ENCODE measurements around the gene SLC39A13.
A peak's percentile ranks its signal among the peaks of the same experiment; 100 is the strongest.

SLC39A13 gene

DNA sequence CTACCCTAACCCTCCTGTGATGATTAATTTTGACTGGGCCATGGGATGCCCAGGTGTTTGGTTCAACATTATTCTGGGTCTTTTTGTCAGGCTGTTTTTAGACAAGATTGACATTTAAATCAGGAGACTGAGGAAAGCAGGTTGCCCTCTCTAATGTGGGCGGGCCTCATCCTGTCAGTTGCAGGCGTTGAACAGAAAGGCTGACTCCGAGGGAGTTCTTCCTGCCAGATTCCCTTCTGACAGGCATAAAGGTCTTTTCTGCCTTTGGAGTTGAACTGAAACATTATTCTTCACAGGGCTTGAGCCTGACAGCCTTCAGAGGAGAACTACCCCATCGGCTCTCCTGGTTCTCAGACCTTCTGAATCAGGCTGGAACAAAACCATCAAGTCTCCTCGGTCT lies 22.1 kb downstream of the SLC39A13 start:
- DNase-seq (ENCODE audit: low spot score), result no peak

DNA sequence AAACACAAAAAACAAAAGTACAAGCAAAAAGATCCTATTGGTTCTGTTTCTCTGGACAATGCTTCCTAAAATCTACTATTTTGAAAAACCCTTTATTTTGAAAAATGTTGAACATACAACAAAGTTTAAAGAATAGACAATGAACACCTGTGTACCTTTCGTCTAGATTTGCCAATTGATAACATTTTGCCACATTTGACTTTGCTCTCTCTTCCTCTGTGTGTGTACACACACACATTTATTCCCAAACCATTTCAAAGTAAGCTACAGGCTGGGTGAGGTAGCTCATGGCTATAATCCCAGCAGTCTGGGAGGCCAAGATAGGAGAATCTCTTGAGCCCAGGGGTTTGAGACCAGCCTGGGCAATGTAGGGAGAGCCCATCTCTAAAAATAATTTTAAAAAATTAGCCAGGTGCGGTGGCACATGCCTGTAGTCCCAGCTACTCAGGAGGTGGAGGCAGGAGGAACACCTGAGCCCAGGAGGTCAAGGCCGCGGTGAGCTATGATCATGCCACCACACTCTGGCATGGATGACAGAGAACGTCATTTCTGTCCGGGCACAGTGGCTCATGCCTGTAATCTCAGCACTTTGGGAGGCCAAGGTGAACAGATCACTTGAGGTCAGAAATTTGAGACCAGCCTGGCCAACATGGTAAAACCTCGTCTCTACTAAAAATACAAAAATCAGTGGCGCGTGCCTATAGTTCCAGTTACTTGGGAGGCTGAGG lies 23.1 kb downstream of the SLC39A13 start:
- DNase-seq (ENCODE audit: low spot score), result no peak

DNA sequence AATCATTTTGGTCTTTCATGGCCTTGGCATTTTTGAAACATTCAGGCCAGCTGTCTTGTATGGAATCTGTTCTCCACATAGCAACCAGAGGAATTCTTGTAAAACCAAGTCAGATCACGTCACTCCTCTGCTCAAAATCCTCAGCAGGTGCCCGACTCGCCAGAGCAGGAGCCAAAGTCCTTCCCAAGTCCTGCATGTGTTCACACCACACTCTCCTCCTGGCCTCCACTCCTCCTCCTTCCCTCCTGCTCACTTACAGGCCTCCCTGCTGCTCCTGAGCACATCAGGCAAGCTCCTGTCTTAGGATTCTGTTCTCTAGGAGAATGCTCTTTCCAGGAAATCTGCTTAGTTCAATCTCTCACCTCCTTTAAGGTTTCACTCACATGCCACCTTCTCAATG lies 24.8 kb downstream of the SLC39A13 start:
- no peak for DNase-seq (ENCODE audit: low spot score)

DNA sequence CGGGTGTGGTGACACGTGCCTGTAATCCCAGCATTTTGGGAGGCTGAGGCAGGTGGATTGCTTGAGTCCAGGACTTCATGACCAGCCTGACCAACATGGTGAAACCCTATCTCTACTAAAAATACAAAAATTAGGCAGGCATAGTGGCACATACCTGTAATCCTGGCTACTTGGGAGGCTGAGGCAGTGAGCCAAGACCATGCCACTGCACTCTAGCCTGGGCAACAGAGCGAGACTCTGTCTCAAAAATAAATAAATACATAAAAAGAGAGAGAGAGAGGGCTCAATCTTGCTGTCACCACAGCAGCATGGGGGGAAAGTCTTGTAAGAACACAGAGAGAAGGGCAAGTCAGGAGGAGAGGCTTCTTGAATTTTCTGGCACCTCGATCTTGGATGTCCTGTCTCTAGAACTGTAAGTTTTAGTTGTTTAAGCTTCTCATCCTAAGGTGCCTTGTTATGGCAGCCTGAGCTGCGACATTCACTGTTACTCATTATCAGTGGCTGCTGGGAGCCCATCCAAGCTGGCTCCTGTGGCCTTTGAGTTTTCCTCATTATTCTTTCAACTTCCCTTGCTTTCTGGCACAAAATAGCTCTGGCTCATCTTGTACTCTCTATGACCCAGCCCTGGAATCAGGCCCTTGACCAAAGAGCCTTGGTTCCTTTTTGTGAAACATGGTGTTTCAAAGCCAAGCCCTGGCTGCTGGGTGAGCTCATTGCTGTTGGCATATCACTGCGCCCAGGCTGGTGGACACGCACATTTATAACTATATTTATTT lies 25.8 kb downstream of the SLC39A13 start:
- DNase-seq (ENCODE audit: low spot score), result peak; percentile 27

DNA sequence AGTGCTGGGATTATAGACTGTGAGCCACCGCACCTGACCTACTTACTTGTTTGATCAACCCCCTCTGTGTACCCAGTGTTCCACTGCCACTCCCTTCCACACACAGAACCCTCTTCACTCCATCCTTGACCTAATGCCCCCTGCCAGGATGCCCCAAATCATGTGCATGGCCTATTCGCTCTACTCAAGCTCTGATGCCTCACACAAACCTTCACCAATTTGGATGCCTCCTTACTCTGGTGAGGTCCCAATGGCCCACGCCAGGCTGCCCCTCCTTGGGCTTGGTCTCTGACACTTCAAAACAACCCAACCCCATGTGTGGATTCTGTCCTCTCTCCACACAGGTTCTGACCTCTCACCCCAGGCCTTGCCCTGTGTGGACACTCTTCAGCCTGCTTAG lies 27.3 kb downstream of the SLC39A13 start:
- DNase-seq (ENCODE audit: low spot score), result no peak

DNA sequence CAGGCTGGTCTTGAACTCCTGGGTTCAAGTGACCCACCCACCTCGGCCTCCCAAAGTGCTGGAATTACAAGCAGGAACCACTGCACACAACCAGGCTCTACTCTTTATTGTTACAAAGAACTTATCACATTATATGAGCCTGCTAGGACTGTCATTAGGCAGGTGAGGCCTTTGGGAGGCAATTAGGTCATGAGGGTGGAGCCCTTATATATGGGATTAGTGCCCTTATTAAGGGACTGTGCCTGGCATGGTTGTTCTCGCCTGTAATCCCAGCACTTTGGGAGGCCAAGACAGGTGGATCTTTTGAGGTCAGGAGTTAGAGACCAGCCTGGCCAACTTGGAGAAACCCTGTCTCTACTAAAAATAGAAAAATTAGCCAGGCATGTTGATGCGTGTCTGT lies 28.3 kb downstream of the SLC39A13 start:
- no peak for DNase-seq (ENCODE audit: low spot score)

DNA sequence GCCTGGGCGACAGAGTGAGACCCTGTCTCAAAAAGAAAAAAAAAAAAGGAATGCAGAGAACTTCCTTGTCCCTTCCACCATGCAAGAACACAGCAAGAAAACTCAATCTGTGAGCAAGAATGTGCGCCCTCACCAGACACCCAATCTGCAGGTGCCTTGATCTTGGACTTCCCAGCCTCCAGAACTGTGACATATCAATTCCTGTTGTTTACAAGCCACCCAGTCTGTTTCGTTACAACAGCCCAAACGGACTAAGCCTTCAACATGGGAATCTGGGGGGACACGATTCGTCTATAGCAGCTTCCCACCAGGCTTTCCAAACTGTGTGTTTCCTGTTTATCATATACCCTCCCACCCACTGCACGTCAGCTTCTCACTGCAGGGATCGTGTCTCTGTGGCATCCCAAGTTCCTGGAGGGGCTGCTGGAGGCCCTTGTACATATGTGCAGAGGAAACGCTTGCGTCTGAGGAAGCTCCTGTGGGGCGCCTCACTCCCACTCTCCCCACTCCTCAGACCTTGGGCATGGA lies 28.9 kb downstream of the SLC39A13 start:
- no peak for DNase-seq (ENCODE audit: low spot score)

DNA sequence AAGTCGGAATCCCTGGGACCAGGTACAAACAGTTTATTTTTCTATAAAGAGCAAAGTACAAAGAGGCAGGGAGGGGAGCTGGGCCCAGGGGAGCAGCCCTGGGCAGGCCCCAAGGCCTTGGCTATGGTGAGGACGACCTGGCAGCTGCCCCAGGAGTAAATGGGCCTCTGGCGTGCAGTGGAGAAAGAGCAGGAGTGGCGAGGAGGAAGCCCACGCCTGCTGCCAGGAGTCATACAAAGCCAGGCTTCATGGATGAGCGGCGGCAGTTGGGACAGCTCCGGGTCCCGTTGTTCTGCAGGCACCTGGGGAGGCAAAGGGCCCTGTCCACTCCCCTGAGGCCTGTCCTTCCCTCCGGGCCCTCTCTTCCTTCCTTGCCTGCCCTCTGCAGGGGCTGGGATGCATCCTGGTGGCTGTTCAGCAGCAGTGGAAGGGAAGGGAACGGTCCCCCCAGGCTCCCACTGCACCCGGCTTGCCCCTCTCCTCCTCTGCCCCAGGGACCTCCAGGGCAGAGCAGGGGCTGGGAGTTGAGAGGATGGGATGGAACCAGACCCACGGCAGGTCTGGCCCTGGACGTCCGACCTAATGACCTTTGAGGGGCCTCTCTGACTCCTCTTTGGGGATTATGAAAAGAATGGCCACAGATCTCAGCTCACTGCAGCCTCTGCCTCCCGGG lies 29.5 kb downstream of the SLC39A13 start:
- no peak for DNase-seq (ENCODE audit: low spot score)

DNA sequence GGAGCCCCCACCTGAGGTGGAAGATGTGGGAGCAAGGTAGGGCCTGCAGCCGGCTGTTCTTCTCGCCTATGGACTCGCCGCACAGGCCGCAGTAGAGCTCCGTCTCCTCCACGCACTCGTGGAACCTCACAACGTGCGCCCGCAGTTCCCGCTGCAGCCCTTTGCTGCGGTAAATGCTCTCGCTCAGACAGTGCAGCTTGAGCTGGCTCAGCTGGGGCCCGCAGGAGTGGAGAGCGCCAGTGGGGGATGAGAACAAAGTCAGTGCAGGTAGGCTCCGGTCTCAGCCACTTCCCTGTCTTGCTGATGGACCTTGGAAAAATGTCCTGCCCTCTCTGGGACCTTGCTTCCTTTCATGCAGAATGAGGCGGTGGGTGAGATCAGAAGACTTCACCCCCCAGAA lies 30.3 kb downstream of the SLC39A13 start:
- DNase-seq (ENCODE audit: low spot score), result no peak

DNA sequence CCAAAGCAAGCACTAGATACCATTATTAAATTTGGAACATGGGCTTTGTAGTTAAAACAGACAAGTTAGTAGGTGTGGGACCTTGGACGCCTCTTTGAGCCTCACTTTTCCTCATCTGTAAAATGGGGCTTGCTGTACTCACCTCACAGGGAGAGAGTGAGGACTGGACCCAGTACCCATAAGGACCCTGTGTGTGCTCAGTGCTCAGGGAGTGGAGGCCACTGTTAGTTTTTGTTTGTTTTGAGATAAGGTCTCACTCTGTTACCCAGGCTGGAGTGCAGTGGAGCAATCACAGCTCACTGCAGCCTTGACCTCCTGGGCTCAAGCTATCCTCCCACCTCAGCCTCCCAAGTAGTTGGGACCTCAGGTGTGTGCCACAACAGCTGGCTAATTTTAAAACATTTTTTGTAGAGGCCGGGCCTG lies 31.7 kb downstream of the SLC39A13 start:
- DNase-seq (ENCODE audit: low spot score), result no peak

DNA sequence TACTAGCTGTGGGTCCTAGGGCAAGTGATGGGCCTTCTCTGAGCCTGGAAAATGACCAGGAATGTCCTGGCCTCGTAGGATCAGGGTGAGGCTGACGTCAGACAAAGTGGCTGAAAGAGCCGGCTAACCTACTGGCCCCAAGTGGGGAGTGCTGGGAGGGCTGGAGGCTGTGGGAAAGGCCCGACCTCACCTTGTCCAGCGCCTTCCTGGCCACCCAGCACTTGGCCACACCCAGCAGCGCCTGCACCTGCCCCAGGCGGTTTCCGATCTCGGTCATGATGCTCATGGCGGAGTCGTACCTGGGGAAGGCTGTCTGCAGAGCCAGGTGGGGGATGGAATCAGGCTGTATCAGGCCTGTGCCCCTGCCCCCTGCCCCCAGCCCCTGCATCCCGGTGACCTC lies 33.0 kb downstream of the SLC39A13 start:
- no peak for DNase-seq (ENCODE audit: low spot score)

DNA sequence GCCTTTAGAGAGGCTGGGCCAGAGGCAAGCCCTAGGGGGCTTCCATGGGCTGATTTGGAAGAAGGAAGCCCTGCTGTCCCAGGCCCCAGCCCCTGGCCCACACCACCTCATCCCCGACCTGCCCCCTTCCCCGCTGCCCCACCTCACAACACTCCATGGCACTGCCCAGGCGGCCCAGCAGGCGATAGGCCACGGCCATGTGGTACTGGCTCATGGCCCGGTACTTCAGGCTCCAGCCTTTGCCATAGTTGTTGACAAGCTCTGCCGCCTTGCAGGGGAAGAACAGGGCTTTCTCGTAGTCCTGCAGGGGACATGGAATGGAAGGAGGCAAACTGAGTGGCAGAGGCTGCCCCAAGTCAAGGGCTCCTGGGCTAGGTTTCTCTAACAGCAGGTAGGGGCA lies 34.1 kb downstream of the SLC39A13 start:
- no peak for DNase-seq (ENCODE audit: low spot score)

DNA sequence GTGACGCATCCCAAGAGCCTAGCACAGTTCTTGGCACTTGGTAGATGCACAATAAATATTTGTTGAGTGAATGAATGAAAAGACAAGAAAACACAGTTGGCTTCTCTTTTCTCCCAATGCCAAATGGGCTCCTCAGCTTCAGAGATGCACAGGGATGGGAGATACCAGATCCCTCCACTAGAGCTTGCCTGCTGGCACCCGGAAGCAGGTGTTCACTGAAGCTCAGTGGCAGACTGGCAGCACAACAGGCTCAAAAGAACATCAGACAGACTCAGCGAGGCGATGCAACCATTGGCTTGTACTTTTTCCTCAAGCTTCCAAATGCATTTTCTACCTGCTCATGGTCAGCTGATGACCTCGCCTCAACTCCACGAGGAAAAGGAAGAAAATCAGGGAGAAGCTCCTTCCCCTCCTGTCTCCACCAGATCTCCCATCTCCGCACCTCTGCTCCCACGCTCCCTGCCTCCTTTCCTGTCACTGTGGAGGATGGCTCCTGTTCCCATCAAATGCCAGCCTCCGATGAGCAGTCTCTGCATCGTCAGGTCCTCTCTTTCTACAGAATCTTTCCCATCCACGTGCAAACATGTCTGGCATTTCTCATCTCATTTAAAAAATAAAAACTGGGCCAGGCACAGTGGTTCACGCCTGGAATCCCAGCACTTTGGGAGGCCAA lies 34.8 kb downstream of the SLC39A13 start:
- no peak for DNase-seq (ENCODE audit: low spot score)

DNA sequence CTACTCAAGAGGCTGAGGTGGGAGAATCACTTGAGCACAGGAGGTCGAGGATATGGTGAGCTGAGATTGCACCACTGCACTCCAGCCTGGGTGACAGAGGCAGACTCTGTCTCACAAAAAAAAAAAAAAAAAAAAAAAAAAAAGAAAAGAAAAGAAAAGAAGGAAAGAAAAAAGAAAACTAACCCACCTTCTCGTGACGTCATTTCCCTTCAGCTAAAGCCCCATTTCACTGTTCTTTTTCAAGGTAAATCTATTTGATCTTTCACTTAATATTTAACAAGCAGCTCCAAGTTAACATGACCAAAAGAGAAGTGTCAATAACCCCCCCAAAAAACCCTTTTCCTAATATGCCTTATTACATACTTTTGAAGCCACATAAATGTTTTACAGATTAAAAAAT lies 35.4 kb downstream of the SLC39A13 start:
- no peak for DNase-seq (ENCODE audit: low spot score)

DNA sequence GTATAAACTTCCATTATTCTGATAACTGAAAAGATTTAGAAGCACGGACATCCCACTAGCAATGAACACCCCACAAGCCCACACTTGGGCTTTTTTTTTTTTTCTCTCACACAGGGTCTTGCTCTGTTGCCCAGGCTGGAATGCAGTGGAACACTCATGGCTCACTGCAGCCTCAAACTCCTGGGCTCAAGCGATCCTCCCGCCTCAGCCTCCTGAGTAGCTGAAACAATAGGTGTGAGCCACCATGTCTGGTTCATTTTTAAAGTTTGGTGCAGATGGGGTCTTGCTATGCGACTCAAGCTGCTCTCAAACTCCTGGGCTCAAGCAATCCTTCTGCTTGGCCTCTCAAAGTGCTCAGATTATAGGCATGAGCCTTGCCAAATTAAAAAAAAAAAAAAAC lies 37.5 kb downstream of the SLC39A13 start:
- DNase-seq (ENCODE audit: low spot score), result no peak

DNA sequence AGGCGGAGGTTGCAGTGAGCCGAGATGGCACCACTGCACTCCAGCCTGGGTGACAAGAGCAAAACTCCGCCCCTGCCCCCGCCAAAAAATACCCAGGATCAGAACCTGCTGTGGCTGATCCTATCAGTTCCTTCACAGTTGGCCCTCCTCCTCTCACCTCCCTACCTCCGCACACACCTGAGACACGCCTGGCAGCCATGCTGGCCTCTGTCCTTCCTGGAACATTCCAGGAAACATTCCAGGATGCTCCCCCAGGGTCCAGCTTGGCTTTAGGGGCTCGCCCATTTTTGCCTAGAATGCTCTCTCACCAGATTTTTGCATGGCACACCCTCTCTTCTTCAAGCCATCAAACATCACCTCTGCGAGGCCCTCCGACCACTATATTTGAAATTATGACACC lies 38.4 kb downstream of the SLC39A13 start:
- no peak for DNase-seq (ENCODE audit: low spot score)

DNA sequence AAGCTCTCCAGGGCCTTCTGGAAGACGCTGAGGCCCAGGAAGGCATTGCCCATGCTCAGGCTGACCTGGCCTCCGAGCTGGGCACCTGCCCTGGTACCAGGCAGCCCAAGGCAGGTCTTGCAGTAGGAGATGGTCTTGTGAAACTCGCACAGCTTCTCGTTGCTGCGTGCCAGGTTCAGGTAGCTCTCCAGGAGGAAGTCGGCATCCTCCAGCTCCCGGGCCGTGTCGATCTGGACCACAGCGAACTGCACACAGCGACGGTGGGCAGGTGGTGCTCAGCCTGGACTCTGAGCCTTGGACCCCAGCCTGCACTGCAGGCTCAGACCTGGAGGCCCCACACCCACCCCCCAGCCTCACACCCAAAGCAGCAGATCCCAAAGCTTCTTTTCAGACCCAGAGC lies 39.5 kb downstream of the SLC39A13 start:
- DNase-seq (ENCODE audit: low spot score), result no peak

DNA sequence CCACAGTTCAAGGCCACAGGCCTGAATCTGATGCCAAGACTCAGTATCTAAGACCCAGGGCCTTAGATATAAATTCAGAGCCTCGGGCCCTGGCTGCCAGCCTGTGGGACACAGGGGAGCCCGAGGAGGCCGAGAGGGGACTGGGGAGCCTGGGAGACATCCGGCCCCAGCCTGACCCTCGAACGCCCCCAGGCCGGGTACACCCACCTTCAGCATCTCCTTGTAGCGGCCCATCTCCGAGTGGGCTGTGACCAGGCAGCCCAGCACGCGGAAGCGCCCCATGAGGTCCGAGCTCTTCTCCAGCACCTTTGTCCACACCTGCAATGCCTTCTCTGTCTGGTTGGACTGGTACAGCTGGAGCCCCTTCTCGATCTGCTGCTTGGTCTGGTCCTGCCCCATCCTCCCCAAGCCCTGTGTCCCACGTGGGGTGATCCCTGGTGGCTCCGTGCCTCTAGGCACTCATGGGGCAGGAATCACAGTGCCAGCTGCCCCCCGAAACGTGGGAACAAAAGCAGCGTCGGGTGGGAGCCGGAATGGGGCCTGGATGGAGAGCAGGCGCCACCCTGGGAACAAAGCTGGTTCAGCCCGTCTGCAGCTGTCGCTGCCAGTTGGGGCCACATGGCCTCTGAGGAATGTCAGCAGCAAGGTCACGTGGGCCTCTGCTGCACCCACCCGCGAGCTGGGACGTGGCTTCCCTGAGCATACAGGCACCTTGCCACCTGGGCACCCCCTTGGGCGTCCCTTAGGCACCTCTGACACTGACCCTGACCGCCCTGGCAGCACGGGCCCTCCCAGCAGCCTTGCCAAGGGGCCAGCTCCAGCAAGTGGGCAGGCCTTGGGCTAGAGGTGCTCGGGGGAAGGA lies 40.4 kb downstream of the SLC39A13 start, which contains the start of gene RAPSN:
Gene RAPSN, minus strand, starts transcription at position 571 of the 862 bp plus-strand sequence. Its CDS starts 172 bp downstream, at position 399.
- no peak for DNase-seq (ENCODE audit: low spot score)

DNA sequence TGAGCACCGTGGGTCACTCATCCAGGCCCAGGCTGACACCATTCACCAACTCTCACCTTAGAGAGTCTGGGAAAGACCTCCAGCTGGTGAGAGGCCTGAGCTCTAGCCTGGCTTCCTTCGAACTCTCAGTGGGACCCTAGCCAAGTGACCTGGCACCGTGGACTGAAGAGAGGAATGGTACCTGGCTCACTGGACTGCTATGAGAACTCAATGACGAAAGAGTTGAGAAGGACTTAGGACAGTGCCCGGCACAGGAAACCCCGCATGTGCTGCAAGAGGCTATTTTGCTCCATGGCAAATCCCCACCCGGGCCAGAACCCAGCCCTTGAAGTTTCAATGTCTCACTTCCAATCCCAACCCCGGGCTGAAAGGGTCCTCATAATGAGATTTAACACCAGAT lies 41.2 kb downstream of the SLC39A13 start:
- no peak for DNase-seq (ENCODE audit: low spot score)

DNA sequence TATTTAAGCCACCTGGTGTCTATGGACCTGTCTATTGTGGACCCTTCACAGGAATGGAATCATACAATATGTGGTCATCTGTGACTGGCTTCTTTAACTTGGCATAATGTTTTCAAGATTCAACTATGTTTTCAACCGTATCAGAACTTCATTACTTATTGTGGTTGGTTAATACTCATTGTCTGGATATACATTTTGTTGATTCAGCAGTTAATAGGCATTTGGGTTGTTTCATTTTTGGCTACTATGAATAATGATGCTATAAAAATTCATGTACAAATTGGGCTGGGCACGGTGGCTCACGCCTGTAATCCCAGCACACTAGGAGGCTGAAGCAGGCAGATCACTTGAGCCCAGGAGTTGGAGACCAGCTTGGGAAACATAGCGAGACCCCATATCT lies 43.0 kb downstream of the SLC39A13 start:
- no peak for DNase-seq (ENCODE audit: low spot score)

DNA sequence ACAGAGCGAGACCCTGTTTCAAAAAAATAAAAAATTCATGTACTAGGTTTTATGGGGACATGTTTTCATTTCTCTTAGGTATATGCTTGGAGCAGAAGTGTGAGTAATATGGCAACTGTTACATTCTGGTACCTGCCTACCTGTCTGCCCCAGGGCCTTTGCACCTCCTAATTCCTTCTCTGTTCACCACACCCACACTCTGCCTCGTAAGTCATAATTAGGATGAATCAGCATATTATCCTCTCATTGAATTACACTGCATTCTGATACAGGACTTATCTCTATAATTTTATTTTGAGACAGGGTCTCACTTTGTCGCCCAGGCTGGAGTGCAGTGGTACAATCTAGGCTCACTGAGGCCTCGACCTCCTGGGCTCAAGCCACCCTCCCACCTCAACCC lies 43.6 kb downstream of the SLC39A13 start:
- no peak for DNase-seq (ENCODE audit: low spot score)

All from hepatic stellate cell (primary cell).